Measurements from ENCODE around the gene SLC47A1.

Gene SLC47A1

GRCh38 chr17:19540706-19541370 lies 7.2 kb downstream of the SLC47A1 start:
- no peak overlapping the region for H4K8ac ChIP-seq (ENCODE audit: low read depth, low read length)

GRCh38 chr17:19541445-19541844 lies 7.8 kb downstream of the SLC47A1 start:
- peaks cover 0 to 2% of the 10 kb centered on the region in 2 experiments for H3K4me1 ChIP-seq (ENCODE audit: control insufficient read depth in 1 of 2, insufficient read depth in 2 of 2, low read length in 2 of 2)
- no peak overlapping the region for H2BK5ac ChIP-seq (ENCODE audit: low read depth, low read length, poor library complexity)
- no peak overlapping the region for H3K4me2 ChIP-seq (ENCODE audit: low read length)
- H4K12ac ChIP-seq (ENCODE audit: low read depth, low read length): no peak overlapping the region
- H3K23ac ChIP-seq (ENCODE audit: low read length): no peak overlapping the region
- H4K91ac ChIP-seq (ENCODE audit: low read depth, low read length): no peak overlapping the region
- H2AFZ ChIP-seq (ENCODE audit: insufficient read depth, low read length, poor library complexity): no peak overlapping the region
- H3K9me3 ChIP-seq (ENCODE audit: insufficient read depth, low read depth, low read length): no peaks in the 10 kb centered on the region
- no peaks in the 10 kb centered on the region for H3K79me2 ChIP-seq (ENCODE audit: control insufficient read depth, insufficient read depth, low read length, poor library complexity)
- H3K27me3 ChIP-seq (ENCODE audit: insufficient read depth, low read length): no peaks in the 10 kb centered on the region
- WGBS (ENCODE audit: extremely low coverage, insufficient coverage, insufficient read length): no CpG with 5 or more reads among the region's 6 CpGs
- H3K14ac ChIP-seq (ENCODE audit: low read length): no peak overlapping the region
- H2BK120ac ChIP-seq (ENCODE audit: insufficient read depth, low read length, poor library complexity): no peak overlapping the region
- H2AK5ac ChIP-seq (ENCODE audit: low read length): no peak overlapping the region
- no peak overlapping the region for H3K4ac ChIP-seq (ENCODE audit: low read depth, low read length)
- no peak overlapping the region for H3K4me3 ChIP-seq (ENCODE audit: low read depth, low read length)
- H3K79me1 ChIP-seq (ENCODE audit: low read length): no peaks in the 10 kb centered on the region
- no peak overlapping the region for H3K27ac ChIP-seq (ENCODE audit: low read depth, low read length)
- H3K18ac ChIP-seq (ENCODE audit: low read length): no peak overlapping the region
- H2BK12ac ChIP-seq (ENCODE audit: low read length): no peak overlapping the region
- H4K8ac ChIP-seq (ENCODE audit: low read depth, low read length): no peak overlapping the region
- DNase-seq: no peak
- H3K9ac ChIP-seq (ENCODE audit: low read length): no peak overlapping the region
- no peaks in the 10 kb centered on the region for H3K36me3 ChIP-seq (ENCODE audit: control insufficient read depth in 1 of 2, insufficient read depth in 2 of 2, low read length in 2 of 2)

More at GRCh38 chr17:19540706-19541370, 7.2 kb downstream of the SLC47A1 start:
- H3K27ac ChIP-seq (ENCODE audit: low read depth, low read length): no peak overlapping the region
- no peak overlapping the region for H3K4me2 ChIP-seq (ENCODE audit: low read length)
- no peak overlapping the region for H2BK120ac ChIP-seq (ENCODE audit: insufficient read depth, low read length, poor library complexity)
- no peak overlapping the region for H3K18ac ChIP-seq (ENCODE audit: low read length)
- WGBS (ENCODE audit: extremely low coverage, insufficient coverage, insufficient read length): no CpG with 5 or more reads among the region's 13 CpGs
- no peaks in the 10 kb centered on the region for H3K9me3 ChIP-seq (ENCODE audit: insufficient read depth, low read depth, low read length)
- H3K23ac ChIP-seq (ENCODE audit: low read length): no peak overlapping the region
- H3K14ac ChIP-seq (ENCODE audit: low read length): no peak overlapping the region
- no peaks in the 10 kb centered on the region for H3K36me3 ChIP-seq (ENCODE audit: control insufficient read depth in 1 of 2, insufficient read depth in 2 of 2, low read length in 2 of 2)
- no peak overlapping the region for H3K4ac ChIP-seq (ENCODE audit: low read depth, low read length)
- H3K4me3 ChIP-seq (ENCODE audit: low read depth, low read length): no peak overlapping the region
- H2AK5ac ChIP-seq (ENCODE audit: low read length): no peak overlapping the region
- H3K9ac ChIP-seq (ENCODE audit: low read length): no peak overlapping the region
- H4K12ac ChIP-seq (ENCODE audit: low read depth, low read length): no peak overlapping the region
- no peak overlapping the region for H4K91ac ChIP-seq (ENCODE audit: low read depth, low read length)
- no peak overlapping the region for H2AFZ ChIP-seq (ENCODE audit: insufficient read depth, low read length, poor library complexity)
- no peak overlapping the region for H2BK5ac ChIP-seq (ENCODE audit: low read depth, low read length, poor library complexity)
- H3K79me1 ChIP-seq (ENCODE audit: low read length): no peaks in the 10 kb centered on the region
- H2BK12ac ChIP-seq (ENCODE audit: low read length): no peak overlapping the region
- DNase-seq: no peak
- no peaks in the 10 kb centered on the region for H3K27me3 ChIP-seq (ENCODE audit: insufficient read depth, low read length)
- H3K4me1 ChIP-seq (ENCODE audit: control insufficient read depth in 1 of 2, insufficient read depth in 2 of 2, low read length in 2 of 2): peaks cover 0 to 2% of the 10 kb centered on the region in 2 experiments
- H3K79me2 ChIP-seq (ENCODE audit: control insufficient read depth, insufficient read depth, low read length, poor library complexity): no peaks in the 10 kb centered on the region

- Histone ChIP-seq H3K27me3 (ENCODE audit: insufficient read depth, low read length) (no peaks in the 10 kb centered on the region), H3K9me3 (ENCODE audit: insufficient read depth, low read depth, low read length) (no peaks in the 10 kb centered on the region), H3K4ac (ENCODE audit: low read depth, low read length) (no peak overlapping the region), H4K91ac (ENCODE audit: low read depth, low read length) (no peak overlapping the region), H3K27ac (ENCODE audit: low read depth, low read length) (no peak overlapping the region), H2BK12ac (ENCODE audit: low read length) (no peak overlapping the region), H3K18ac (ENCODE audit: low read length) (no peak overlapping the region), H2BK120ac (ENCODE audit: insufficient read depth, low read length, poor library complexity) (no peak overlapping the region), H3K4me2 (ENCODE audit: low read length) (no peak overlapping the region), H4K8ac (ENCODE audit: low read depth, low read length) (no peak overlapping the region), H3K79me2 (ENCODE audit: control insufficient read depth, insufficient read depth, low read length, poor library complexity) (no peaks in the 10 kb centered on the region), H3K4me3 (ENCODE audit: low read depth, low read length) (no peak overlapping the region), H3K14ac (ENCODE audit: low read length) (no peak overlapping the region), H3K23ac (ENCODE audit: low read length) (no peak overlapping the region), H2AFZ (ENCODE audit: insufficient read depth, low read length, poor library complexity) (no peak overlapping the region), H3K4me1 (ENCODE audit: control insufficient read depth in 1 of 2, insufficient read depth in 2 of 2, low read length in 2 of 2) (peaks cover 0 to 2% of the 10 kb centered on the region in 2 experiments), H2BK5ac (ENCODE audit: low read depth, low read length, poor library complexity) (no peak overlapping the region), H4K12ac (ENCODE audit: low read depth, low read length) (no peak overlapping the region), H3K9ac (ENCODE audit: low read length) (no peak overlapping the region), H3K36me3 (ENCODE audit: control insufficient read depth in 1 of 2, insufficient read depth in 2 of 2, low read length in 2 of 2) (no peaks in the 10 kb centered on the region), H2AK5ac (ENCODE audit: low read length) (no peak overlapping the region), H3K79me1 (ENCODE audit: low read length) (no peaks in the 10 kb centered on the region)
- no peak for DNase-seq
- no CpG with 5 or more reads among the region's 8 CpGs for WGBS (ENCODE audit: extremely low coverage, insufficient coverage, insufficient read length)
Measured at GRCh38 chr17:19542247-19542646, 8.6 kb downstream of the SLC47A1 start.

GRCh38 chr17:19544366-19544765 lies 10.7 kb downstream of the SLC47A1 start:
- no peak overlapping the region for H3K23ac ChIP-seq (ENCODE audit: low read length)
- no peaks in the 10 kb centered on the region for H3K79me2 ChIP-seq (ENCODE audit: control insufficient read depth, insufficient read depth, low read length, poor library complexity)
- no peak overlapping the region for H4K8ac ChIP-seq (ENCODE audit: low read depth, low read length)
- no peak overlapping the region for H3K4ac ChIP-seq (ENCODE audit: low read depth, low read length)
- no CpG with 5 or more reads among the region's 8 CpGs for WGBS (ENCODE audit: extremely low coverage, insufficient coverage, insufficient read length)
- no peak overlapping the region for H4K91ac ChIP-seq (ENCODE audit: low read depth, low read length)
- no peak overlapping the region for H3K27ac ChIP-seq (ENCODE audit: low read depth, low read length)
- H2AK5ac ChIP-seq (ENCODE audit: low read length): no peak overlapping the region
- H3K36me3 ChIP-seq (ENCODE audit: control insufficient read depth in 1 of 2, insufficient read depth in 2 of 2, low read length in 2 of 2): no peaks in the 10 kb centered on the region
- H3K27me3 ChIP-seq (ENCODE audit: insufficient read depth, low read length): no peaks in the 10 kb centered on the region
- no peak overlapping the region for H4K12ac ChIP-seq (ENCODE audit: low read depth, low read length)
- H3K4me3 ChIP-seq (ENCODE audit: low read depth, low read length): no peak overlapping the region
- no peak overlapping the region for H2AFZ ChIP-seq (ENCODE audit: insufficient read depth, low read length, poor library complexity)
- H3K4me2 ChIP-seq (ENCODE audit: low read length): no peak overlapping the region
- DNase-seq: no peak
- no peak overlapping the region for H3K14ac ChIP-seq (ENCODE audit: low read length)
- no peak overlapping the region for H2BK120ac ChIP-seq (ENCODE audit: insufficient read depth, low read length, poor library complexity)
- no peak overlapping the region for H2BK5ac ChIP-seq (ENCODE audit: low read depth, low read length, poor library complexity)
- H3K9ac ChIP-seq (ENCODE audit: low read length): no peak overlapping the region
- no peaks in the 10 kb centered on the region for H3K4me1 ChIP-seq (ENCODE audit: control insufficient read depth in 1 of 2, insufficient read depth in 2 of 2, low read length in 2 of 2)
- H3K18ac ChIP-seq (ENCODE audit: low read length): no peak overlapping the region
- H3K79me1 ChIP-seq (ENCODE audit: low read length): no peaks in the 10 kb centered on the region
- no peaks in the 10 kb centered on the region for H3K9me3 ChIP-seq (ENCODE audit: insufficient read depth, low read depth, low read length)
- no peak overlapping the region for H2BK12ac ChIP-seq (ENCODE audit: low read length)
